Measurements from ENCODE around the gene RMC1.

Gene RMC1

DNA sequence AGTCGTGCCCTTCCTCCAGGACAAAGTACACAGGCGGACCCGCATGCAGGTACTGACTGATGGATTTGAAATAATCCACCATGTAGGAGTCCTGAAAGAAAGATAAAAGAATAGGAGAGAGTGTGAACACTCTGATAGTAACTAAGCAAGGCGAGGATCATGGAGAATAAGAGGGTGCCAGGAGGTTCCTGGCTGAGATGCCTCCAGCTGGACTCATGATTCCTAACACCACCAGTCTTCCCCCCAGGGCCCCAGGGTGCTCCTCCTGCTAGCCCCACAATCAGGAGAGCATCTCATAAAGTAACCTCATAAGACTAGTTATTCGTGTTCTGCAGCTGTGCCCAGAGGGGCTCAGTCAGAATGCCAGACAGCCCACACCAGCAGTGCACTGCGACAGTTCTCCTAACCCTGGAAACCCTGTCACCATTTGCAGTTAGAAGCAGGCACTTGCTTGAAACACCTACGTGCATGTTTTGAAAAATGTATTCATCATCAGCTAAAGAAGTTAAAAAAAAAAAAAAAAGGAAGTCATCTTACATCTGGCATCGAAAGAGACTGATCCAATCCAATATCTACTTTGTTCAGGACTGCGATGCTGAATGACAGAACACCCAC, 36.7 kb downstream of the RMC1 start:
- no peak for DNase-seq (ENCODE audit: low read depth)
- no peak overlapping the region for H3K4me3 ChIP-seq (ENCODE audit: low read length)
- TF ChIP-seq, protein P1, sequence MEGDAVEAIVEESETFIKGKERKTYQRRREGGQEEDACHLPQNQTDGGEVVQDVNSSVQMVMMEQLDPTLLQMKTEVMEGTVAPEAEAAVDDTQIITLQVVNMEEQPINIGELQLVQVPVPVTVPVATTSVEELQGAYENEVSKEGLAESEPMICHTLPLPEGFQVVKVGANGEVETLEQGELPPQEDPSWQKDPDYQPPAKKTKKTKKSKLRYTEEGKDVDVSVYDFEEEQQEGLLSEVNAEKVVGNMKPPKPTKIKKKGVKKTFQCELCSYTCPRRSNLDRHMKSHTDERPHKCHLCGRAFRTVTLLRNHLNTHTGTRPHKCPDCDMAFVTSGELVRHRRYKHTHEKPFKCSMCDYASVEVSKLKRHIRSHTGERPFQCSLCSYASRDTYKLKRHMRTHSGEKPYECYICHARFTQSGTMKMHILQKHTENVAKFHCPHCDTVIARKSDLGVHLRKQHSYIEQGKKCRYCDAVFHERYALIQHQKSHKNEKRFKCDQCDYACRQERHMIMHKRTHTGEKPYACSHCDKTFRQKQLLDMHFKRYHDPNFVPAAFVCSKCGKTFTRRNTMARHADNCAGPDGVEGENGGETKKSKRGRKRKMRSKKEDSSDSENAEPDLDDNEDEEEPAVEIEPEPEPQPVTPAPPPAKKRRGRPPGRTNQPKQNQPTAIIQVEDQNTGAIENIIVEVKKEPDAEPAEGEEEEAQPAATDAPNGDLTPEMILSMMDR (IDR thresholded peaks at IDR 0.05; ENCODE audit: insufficient read depth, low read depth, low read length, missing control alignments): no peak

DNA sequence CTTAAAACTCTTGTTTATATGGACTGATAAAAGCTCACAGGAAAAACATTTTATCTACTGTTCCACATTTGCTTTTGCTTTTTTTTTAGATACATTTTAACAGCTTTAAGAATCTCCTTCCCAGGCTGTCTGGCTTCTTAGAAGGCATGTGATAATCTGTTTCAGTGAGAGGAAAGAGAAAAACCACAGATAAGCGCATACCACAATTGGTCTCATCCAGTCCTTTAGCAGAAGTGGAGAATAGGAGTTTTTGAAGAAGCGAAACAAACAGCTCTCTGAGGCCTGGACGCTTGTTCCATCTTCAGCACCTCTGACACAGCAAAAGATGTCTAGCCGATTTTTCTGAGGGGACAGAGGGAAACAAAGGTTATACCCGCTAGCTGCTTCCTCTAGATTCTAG, 37.6 kb downstream of the RMC1 start:
- TF ChIP-seq, protein P1 (IDR thresholded peaks at IDR 0.05; ENCODE audit: insufficient read depth, low read depth, low read length, missing control alignments): no peak
- H3K4me3 ChIP-seq (ENCODE audit: low read length): no peak overlapping the region
- no peak for DNase-seq (ENCODE audit: low read depth)

DNA sequence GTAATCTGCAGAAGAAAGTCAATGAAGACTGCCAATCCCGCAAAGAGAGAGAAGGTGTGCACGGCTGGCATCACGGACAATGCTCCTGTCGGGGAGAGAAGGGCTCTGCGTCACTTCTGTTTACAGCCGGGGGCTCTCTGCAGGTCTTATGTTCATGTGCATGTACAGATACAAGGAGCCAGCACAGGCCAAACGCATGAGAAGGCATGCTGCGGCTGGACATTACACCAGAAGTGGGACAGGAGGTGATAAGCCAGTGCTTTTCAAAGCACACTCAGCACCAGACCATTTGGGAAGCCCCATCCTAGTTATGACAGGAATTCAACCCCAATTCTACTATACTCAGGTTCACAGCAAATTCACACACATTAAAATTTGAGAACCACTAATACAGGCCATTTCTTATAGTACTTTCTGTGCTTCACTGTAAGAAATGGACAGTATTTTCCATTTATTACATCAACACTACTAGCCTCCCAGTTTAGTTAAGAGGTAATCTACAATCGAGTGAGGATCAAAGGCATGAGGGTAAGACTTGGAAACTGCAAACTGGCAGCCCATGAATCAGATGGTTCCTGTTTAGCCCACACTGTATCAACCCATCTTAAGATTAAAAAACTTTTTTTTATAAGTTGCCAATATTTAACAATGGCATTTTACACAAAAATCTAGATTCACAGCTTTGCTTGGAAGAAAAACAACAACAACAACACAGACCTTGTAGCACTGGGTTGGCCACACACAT, 38.2 kb downstream of the RMC1 start:
- DNase-seq (ENCODE audit: low read depth): no peak
- H3K4me3 ChIP-seq (ENCODE audit: low read length): no peak overlapping the region
- TF ChIP-seq, protein P1 (IDR thresholded peaks at IDR 0.05; ENCODE audit: insufficient read depth, low read depth, low read length, missing control alignments): no peak

DNA sequence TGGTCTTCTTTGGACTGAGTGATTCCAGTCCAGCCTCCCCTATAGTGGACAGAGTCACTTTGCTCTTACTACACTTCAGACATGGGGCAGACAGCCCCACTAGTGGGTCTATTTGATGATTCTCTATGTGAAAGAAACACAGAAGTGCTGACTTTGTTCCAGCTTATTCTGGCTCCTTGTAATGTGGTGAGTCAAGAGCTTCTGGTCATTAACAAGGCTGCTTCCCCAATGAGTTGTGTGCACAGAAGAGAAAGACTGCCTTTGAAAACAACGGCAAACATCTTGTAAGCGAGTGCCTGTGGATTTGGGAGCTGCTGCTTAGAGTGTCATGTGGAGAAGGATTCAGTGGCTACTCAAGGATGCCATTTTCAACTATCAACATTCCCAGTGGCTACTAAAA, 39.1 kb downstream of the RMC1 start:
- TF ChIP-seq, protein P1 (IDR thresholded peaks at IDR 0.05; ENCODE audit: insufficient read depth, low read depth, low read length, missing control alignments): no peak
- no peak for DNase-seq (ENCODE audit: low read depth)
- H3K4me3 ChIP-seq (ENCODE audit: low read length): no peak overlapping the region

DNA sequence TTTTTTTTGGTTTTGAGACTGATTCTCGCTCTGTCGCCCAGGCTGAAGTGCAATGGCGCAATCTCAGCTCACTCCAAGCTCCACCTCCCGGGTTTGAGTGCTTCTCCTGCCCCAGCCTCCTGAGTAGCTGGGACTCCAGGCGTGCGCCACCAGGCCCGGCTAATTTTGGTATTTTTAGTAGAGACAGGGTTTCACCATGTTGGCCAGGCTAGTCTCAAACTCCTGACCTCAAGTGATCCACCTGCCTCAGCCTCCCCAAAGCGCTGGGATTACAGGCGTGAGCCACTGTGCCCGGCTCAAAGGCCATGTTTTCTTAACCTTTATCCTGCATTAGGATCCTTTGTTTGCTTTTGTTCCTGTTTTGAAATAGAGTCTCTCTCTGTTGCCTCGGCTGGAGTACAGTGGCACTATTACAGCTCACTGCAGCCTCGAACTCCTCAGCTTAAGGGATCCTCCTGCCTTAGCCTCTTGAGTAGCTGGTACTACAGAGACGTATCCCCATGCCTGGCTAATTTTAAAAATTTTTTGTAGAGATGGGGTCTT, 42.0 kb downstream of the RMC1 start:
- TF ChIP-seq, protein P1 (IDR thresholded peaks at IDR 0.05; ENCODE audit: insufficient read depth, low read depth, low read length, missing control alignments): no peak
- no peak overlapping the region for H3K4me3 ChIP-seq (ENCODE audit: low read length)
- no peak for DNase-seq (ENCODE audit: low read depth)

DNA sequence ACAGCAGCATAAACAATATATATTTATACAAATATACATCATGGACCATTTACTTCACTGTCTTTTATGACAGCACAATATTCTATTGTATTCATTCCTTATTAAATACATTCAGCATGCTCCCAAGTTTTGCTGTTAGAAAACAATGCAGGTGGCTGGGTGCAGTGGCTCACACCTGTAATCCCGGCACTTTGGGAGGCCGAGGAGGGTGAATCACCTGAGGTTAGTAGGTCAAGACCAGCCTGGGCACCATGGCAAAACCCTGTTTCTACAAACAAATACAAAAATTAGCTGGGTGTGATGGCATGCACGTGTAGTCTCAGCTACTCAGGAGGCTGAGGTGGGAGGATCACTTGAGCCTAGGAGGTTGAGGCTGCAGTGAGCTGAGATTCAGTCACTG, 44.0 kb downstream of the RMC1 start:
- H3K4me3 ChIP-seq (ENCODE audit: low read length): no peak overlapping the region
- TF ChIP-seq, protein P1 (IDR thresholded peaks at IDR 0.05; ENCODE audit: insufficient read depth, low read depth, low read length, missing control alignments): no peak
- no peak for DNase-seq (ENCODE audit: low read depth)
